Glomerular visceral epithelial cell (primary cell): ENCODE data around the gene MAPK10.
"Not testable (repeated sequence)": the region's sequence is repeated elsewhere in the genome, so short reads cannot be mapped to it uniquely, and the experiment has no call there.

Source experiments
- DNase-seq: peaks from one replicate; pipeline ENCODE4 v3.0.0-alpha.2; 2016; ENCODE audit errors: extremely low spot score

Gene MAPK10

DNA sequence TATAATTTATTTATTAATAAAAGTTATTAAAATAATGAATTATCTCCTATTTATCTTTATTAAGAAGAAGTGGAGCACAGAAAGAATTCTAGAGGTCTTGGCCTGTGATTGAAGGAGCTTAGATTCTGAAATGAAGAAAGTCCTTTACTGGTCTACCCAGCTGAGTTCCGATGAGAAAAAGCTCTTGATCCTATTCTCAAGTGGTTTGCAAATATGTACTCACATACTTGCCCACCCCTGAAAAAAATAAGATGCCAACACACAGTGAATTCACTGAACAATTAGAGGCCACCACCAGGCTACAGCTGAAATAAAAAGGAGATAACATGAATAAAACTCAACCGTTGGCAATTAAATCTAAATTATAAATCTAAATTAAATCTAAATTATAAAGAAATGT lies 253.4 kb downstream of the MAPK10 start:
- no peak for DNase-seq

GRCh38 chr4:86101841-86102240 lies 258.0 kb downstream of the MAPK10 start:
- peak; percentile 8 for DNase-seq

DNA sequence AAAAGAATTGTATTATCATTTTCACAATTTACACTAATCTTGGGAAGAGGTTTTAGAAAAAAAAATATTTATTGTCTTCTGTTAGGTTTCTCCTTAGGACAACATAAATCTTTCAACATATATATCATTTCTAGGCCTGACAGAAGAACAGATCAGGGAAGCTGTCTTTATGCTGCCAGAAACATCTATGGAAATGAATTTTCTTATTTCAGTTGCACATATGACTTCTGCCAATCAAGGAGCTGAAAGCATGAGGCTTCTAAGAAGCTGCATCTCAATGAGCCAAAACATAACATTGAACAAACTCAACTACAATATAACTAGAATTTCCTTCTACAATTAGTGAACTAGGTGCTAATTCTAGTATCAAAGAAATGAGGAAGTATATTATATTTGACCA lies 258.4 kb downstream of the MAPK10 start:
- no peak for DNase-seq

DNA sequence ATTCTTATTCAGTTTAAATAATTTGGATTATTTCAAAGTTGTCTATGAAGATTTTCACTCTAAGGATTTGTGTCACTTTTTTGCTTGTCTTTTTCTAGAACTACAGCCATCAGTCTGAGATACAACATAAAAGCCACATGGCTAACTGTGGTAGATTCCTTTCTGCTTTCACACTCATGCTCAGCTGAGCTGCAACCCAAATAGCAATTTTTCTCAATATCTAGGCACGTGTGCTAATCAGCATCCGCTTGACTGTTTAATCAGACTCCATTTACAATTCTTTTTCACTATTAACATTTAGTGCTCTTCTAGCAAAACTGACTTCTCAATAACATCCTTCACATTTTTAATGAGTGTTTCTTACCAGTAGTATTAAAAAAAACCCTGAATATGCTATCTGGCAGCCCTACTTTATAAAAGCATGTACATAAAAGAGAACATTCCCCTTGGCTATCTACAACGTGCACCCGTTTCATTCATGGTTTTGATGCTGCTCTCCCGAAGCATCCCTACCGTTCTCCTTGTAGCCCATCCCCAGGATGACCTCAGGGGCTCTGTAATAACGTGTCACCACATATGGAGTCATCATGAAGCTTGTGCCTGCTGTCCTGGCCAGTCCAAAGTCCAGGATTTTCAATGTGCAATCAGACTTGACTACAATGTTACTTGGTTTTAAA lies 259.2 kb downstream of the MAPK10 start:
- no peak for DNase-seq

DNA sequence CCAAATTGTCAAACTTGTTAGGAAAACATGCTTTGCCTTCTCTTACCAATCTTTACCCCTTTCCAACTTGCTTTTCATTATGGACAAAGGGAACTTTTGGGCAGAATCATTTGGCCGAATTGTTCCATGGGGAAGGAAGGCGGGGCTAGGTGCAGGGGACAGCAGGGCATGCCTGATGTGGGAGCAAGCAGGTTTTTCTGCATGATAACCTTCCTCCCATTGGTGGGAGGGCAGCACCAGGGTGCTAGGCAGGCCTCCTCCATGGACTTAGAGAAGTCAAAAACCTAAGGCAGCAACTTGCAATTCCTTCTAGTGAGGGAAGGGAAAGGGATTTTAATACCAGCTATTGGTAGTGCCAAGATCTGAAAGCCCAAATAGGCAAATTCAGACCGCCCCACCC lies 260.5 kb downstream of the MAPK10 start:
- DNase-seq: no peak

DNA sequence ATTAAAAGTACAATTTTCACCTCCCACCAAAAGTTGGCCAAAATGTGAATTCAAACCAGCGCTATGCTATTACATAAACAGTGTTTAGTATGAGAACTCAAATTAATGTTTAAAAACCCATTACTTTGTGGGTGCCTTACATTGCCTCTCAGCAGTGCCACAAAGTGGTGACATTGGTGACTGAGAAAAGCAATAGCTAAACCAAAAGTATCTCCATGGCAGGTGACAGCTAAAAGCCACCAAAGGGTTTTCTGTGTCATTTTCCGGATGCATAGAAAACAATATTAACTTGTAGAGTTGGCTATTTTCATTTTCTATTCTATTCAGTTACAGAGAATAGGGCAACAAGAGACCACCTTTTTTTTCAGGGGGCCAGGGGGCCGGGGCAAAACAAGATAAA lies 261.2 kb downstream of the MAPK10 start:
- DNase-seq: no peak

GRCh38 chr4:86096373-86096772 lies 263.5 kb downstream of the MAPK10 start:
- DNase-seq: no peak

DNA sequence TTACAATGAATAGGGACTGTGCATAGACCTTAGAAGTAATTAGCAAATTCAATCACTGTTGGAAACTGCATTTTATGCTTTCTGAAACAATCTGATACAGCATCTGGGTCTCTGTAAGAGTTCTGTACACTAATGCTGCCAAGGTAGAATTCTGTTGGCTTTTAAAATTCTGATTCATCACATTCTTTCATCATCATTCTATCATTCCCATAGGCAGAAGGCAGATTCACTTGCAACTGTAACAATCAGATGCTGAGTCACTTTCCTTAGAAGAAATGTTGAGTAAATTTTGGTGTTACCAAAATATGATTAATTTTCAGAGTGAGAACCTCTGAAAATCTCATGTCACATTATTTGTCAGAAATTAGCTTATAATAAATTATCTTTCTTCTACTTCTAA lies 267.2 kb downstream of the MAPK10 start:
- peak; percentile 31 for DNase-seq

DNA sequence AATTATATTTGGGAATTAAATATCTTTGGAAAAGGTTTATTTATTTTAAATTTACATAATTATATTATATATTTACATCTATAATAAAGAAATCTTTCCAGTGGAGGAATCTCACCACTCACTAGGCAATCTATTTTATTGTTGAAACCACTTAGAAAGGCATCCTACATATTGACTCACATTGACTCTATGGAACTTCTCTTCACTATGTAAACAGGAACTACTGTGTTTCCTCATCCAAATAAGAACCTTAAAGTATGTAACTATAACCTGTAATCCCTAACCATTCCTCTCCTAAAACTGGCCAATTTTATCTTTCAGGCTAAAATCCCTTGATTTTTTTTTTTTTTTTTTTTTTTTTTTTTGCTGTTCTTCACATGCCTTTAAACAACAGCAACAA lies 268.7 kb downstream of the MAPK10 start:
- DNase-seq: no peak

GRCh38 chr4:86089781-86090323 lies 270.0 kb downstream of the MAPK10 start:
- no peak for DNase-seq

DNA sequence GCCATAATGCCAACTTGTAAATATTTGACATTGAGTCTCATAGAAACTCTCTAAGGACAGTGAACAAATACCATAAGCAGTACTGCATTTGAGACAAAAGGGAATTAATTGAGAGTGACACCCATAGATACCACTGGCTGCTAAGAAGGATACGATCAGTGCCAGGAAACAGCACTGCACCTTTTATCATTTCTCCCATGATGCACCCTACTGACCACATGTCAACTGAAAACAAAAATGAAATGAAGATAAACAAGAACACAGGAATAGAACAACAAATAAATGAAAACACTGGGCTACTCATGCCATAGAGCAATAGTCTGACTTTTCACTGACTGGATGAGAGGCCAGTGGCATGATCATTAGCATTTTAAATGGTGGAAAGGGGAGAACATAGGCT lies 270.8 kb downstream of the MAPK10 start:
- no peak for DNase-seq

DNA sequence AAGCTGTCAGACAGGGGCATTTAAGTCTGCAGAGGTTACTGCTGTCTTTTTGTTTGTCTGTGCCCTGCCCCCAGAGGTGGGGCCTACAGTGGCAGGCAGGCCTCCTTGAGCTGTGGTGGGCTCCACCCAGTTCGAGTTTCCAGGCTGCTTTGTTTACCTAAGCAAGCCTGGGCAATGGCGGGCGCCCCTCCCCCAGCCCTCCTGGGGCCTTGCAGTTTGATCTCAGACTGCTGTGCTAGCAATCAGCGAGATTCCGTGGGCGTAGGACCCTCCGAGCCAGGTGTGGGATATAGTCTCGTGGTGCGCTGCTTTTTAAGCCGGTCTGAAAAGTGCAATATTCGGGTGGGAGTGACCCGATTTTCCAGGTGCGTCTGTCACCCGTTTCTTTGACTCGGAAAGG lies 284.1 kb downstream of the MAPK10 start:
- not testable (repeated sequence) for DNase-seq

- no peak for DNase-seq
Measured at GRCh38 chr4:86060341-86060740, 299.5 kb downstream of the MAPK10 start.

DNA sequence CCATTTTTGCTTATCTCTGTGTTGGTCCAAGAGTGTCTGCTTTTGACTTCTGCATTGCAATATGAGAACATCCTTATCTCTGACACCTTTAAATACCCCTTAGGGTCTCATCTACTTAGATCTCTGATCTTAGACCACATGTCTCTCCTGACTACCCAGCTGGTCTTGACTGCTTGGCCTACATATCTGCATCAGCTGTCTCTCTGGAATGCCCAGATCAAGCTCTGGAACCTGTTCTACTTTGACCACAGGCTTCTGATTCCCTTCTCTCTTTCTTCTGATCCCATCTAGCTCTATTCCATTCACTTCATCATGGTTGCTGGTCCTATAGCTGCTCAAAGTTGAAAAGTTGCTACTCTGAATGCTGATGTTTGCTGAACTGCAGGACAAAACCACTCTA lies 301.2 kb downstream of the MAPK10 start:
- no peak for DNase-seq

DNA sequence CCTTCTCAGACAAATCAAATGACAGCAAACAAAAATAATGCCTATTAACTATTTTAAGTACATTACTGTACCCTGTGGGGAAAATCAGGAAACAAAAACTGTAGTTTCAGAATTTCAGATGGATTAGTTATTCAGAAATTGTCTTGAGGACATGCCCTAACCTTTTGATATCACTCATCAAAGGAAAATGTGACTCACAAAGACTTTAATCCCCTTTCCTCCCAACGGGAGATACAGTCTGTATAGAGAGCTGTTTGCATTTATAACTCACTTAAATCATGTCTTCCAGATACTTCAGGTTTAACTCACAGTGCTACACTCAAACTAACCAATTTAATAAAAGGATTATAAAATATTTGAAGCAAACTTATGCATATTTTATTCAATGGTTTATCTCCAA lies 304.0 kb downstream of the MAPK10 start:
- DNase-seq: no peak

- DNase-seq: no peak
Measured at GRCh38 chr4:86054286-86055032, 305.4 kb downstream of the MAPK10 start.

GRCh38 chr4:86050496-86050895 lies 309.4 kb downstream of the MAPK10 start:
- DNase-seq: no peak

- DNase-seq: no peak
Measured at GRCh38 chr4:86048426-86048825, 311.4 kb downstream of the MAPK10 start.

- DNase-seq: no peak
Measured at GRCh38 chr4:86044593-86044985, 315.3 kb downstream of the MAPK10 start.

GRCh38 chr4:86043755-86044592 lies 315.9 kb downstream of the MAPK10 start:
- DNase-seq: peak; percentile 61

- DNase-seq: no peak
Measured at GRCh38 chr4:86038037-86038436, 321.8 kb downstream of the MAPK10 start.

- DNase-seq: peak; percentile 3
Measured at GRCh38 chr4:86036736-86037135, 323.1 kb downstream of the MAPK10 start.
